H9 (cell line): ENCODE measurements around the gene NAA25. TPM values are rescaled to one million over a fixed set of nuclear protein-coding genes. Genes with fewer than 3 reads are reported as not detected.

Experiments
- DNase-seq: peaks from one replicate; pipeline ENCODE4 v3.0.0-alpha.2; 2017
- H2AFZ ChIP-seq: one replicate; pipeline ENCODE4 v1.6.1; 2013; ENCODE audit warnings: mild to moderate bottlenecking, low read length, control low read depth, moderate library complexity
- H2AK5ac ChIP-seq: 2 replicates; pipeline ENCODE4 v1.6.1; 2013; ENCODE audit warnings: low read length, control low read depth, mixed read lengths; ENCODE audit not compliant: insufficient read length
- H2BK120ac ChIP-seq: one replicate; pipeline ENCODE4 v1.6.1; 2013; ENCODE audit warnings: low read depth, mild to moderate bottlenecking, low read length, control low read depth, inconsistent platforms; ENCODE audit not compliant: poor library complexity, severe bottlenecking
- H2BK12ac ChIP-seq: 2 replicates; pipeline ENCODE4 v1.6.1; 2013; ENCODE audit warnings: low read length, control low read depth, mixed read lengths, low read depth; ENCODE audit not compliant: insufficient read length
- H2BK15ac ChIP-seq: 2 replicates; pipeline ENCODE4 v1.6.1; 2013; ENCODE audit warnings: low read depth, low read length, control low read depth
- H2BK20ac ChIP-seq: one replicate; pipeline ENCODE4 v1.6.1; 2013; ENCODE audit warnings: low read depth, mild to moderate bottlenecking, low read length, control low read depth, inconsistent platforms; ENCODE audit not compliant: poor library complexity, severe bottlenecking
- H2BK5ac ChIP-seq: 2 replicates; pipeline ENCODE4 v1.6.1; 2013; ENCODE audit warnings: low read length, control low read depth, mixed read lengths; ENCODE audit not compliant: insufficient read length
- H3K14ac ChIP-seq: 2 replicates; pipeline ENCODE4 v1.6.1; 2013; ENCODE audit warnings: low read length, control low read depth; ENCODE audit not compliant: insufficient read depth
- H3K18ac ChIP-seq: 2 replicates; pipeline ENCODE4 v1.6.1; 2013; ENCODE audit warnings: low read depth, mild to moderate bottlenecking, mixed read lengths, low read length, control low read depth; ENCODE audit not compliant: insufficient read length
- H3K23ac ChIP-seq: 2 replicates; pipeline ENCODE4 v1.6.1; 2013; ENCODE audit warnings: low read length, control low read depth, mixed read lengths, low read depth; ENCODE audit not compliant: insufficient read length
- H3K23me2 ChIP-seq: 2 replicates; pipeline ENCODE4 v1.6.1; 2013; ENCODE audit warnings: low read depth, mild to moderate bottlenecking, mixed read lengths, low read length, control low read depth; ENCODE audit not compliant: insufficient read length, poor library complexity, severe bottlenecking
- H3K27ac ChIP-seq: 2 replicates; pipeline ENCODE4 v1.5.1; 2013; ENCODE audit warnings: low read length, control low read depth, mixed read lengths, low read depth; ENCODE audit not compliant: insufficient read length
- H3K27me3 ChIP-seq: 2 replicates; pipeline ENCODE4 v1.6.1; 2013; ENCODE audit warnings: low read length, control low read depth, inconsistent platforms; ENCODE audit not compliant: insufficient read depth
- H3K4ac ChIP-seq: 2 replicates; pipeline ENCODE4 v1.6.1; 2013; ENCODE audit warnings: low read depth, mild to moderate bottlenecking, control low read depth, inconsistent platforms, low read length, moderate library complexity
- H3K4me1 ChIP-seq: 2 replicates; pipeline ENCODE4 v1.6.1; 2013; ENCODE audit warnings: low read length, control low read depth, inconsistent platforms; ENCODE audit not compliant: insufficient read depth
- H3K4me2 ChIP-seq: 2 replicates; pipeline ENCODE4 v1.6.1; 2013; ENCODE audit warnings: low read length, control low read depth, mixed read lengths; ENCODE audit not compliant: insufficient read length, insufficient read depth
- H3K56ac ChIP-seq: 2 replicates; pipeline ENCODE4 v1.6.1; 2013; ENCODE audit warnings: low read depth, mild to moderate bottlenecking, mixed read lengths, low read length, control low read depth; ENCODE audit not compliant: insufficient read length
- H3K79me1 ChIP-seq: 2 replicates; pipeline ENCODE4 v1.6.1; 2013; ENCODE audit warnings: low read depth, mild to moderate bottlenecking, moderate library complexity, low read length, control low read depth, inconsistent platforms; ENCODE audit not compliant: insufficient read depth, poor library complexity, severe bottlenecking
- H3K79me2 ChIP-seq: 2 replicates; pipeline ENCODE4 v1.6.1; 2013; ENCODE audit warnings: low read length, control low read depth, inconsistent platforms; ENCODE audit not compliant: insufficient read depth
- H3K9ac ChIP-seq: 2 replicates; pipeline ENCODE4 v1.6.1; 2013; ENCODE audit warnings: low read length, control low read depth, mixed read lengths; ENCODE audit not compliant: insufficient read length; ENCODE audit errors: extremely low read depth
- H3K9me3 ChIP-seq: one replicate; pipeline ENCODE4 v1.6.1; 2013; ENCODE audit warnings: low read depth, low read length, inconsistent platforms; ENCODE audit not compliant: control insufficient read depth
- H3T11ph ChIP-seq: one replicate; pipeline ENCODE4 v1.6.1; 2013; ENCODE audit warnings: mild to moderate bottlenecking, low read length, control low read depth, inconsistent platforms
- H4K20me1 ChIP-seq: one replicate; pipeline ENCODE4 v1.6.1; 2013; ENCODE audit not compliant: control insufficient read depth, insufficient read length, insufficient read depth
- H4K5ac ChIP-seq: 2 replicates; pipeline ENCODE4 v1.6.1; 2013; ENCODE audit warnings: low read depth, mild to moderate bottlenecking, mixed read lengths, low read length, control low read depth; ENCODE audit not compliant: insufficient read length
- H4K8ac ChIP-seq: replicated peaks from 2 replicates; pipeline ENCODE4 v1.6.1; 2013; ENCODE audit warnings: low read length, control low read depth, mixed read lengths, low read depth; ENCODE audit not compliant: insufficient read length
- H4K91ac ChIP-seq: 2 replicates; pipeline ENCODE4 v1.6.1; 2013; ENCODE audit warnings: low read depth, mild to moderate bottlenecking, moderate library complexity, mixed read lengths, low read length, control low read depth; ENCODE audit not compliant: insufficient read length
- H3K27ac Mint-ChIP-seq, 3 experiments: 2 replicates in 2 of 3; 3 replicates in 1 of 3; pipeline ENCODE4 v1.8.0; 2020 to 2021; ENCODE audit warnings: mixed read lengths in 3 of 3, mild to moderate bottlenecking in 1 of 3, moderate library complexity in 1 of 3
- H3K27me3 Mint-ChIP-seq: 2 replicates; pipeline ENCODE4 v1.8.0; 2021; ENCODE audit warnings: low read depth, mild to moderate bottlenecking, moderate library complexity, mixed read lengths
- H3K36me3 Mint-ChIP-seq, 3 experiments: 2 replicates in 2 of 3; 3 replicates in 1 of 3; pipeline ENCODE4 v1.8.0; 2020 to 2021; ENCODE audit warnings: low read depth in 3 of 3, mixed read lengths in 3 of 3; ENCODE audit not compliant: insufficient read depth in 1 of 3
- H3K4me1 Mint-ChIP-seq, 2 experiments: 2 replicates each; pipeline ENCODE4 v1.8.0; 2020; ENCODE audit warnings: mixed read lengths in 2 of 2
- H3K4me3 Mint-ChIP-seq, 2 experiments: 2 replicates in 1 of 2; 3 replicates in 1 of 2; pipeline ENCODE4 v1.8.0; 2020 to 2021; ENCODE audit warnings: mild to moderate bottlenecking in 2 of 2, mixed read lengths in 2 of 2, moderate library complexity in 1 of 2
- H3K9me3 Mint-ChIP-seq, 2 experiments: 2 replicates in 1 of 2; 3 replicates in 1 of 2; pipeline ENCODE4 v1.8.0; 2020; ENCODE audit warnings: mild to moderate bottlenecking in 2 of 2, mixed read lengths in 2 of 2, moderate library complexity in 1 of 2
- WGBS: extraction: QIAGEN DNeasy Blood & Tissue Kit; methylation state at CpG from one replicate; pipeline ENCODE4 v1.1.7; 2013; ENCODE audit warnings: missing lambda C conversion rate, low lambda C conversion rate, mixed read lengths; ENCODE audit not compliant: insufficient read length; ENCODE audit errors: extremely low coverage; 5-methylcytosine and 5-hydroxymethylcytosine counted together
- total RNA-seq: library from RNA; stranded (reverse); gene quantifications from 2 replicates; pipeline ENCODE4 v1.2.1, GENCODE V29; 2021
- TF ChIP-seq, protein P1 (sequence below): fragments of 200-600 bp; sonication (generic); conservative IDR thresholded peaks from 3 replicates; pipeline ENCODE4 v1.8.0; 2021; ENCODE audit warnings: antibody characterized with exemption, mild to moderate bottlenecking

Gene NAA25
- total RNA-seq, 1 experiment from 2014 or later: 57.1 TPM

DNA sequence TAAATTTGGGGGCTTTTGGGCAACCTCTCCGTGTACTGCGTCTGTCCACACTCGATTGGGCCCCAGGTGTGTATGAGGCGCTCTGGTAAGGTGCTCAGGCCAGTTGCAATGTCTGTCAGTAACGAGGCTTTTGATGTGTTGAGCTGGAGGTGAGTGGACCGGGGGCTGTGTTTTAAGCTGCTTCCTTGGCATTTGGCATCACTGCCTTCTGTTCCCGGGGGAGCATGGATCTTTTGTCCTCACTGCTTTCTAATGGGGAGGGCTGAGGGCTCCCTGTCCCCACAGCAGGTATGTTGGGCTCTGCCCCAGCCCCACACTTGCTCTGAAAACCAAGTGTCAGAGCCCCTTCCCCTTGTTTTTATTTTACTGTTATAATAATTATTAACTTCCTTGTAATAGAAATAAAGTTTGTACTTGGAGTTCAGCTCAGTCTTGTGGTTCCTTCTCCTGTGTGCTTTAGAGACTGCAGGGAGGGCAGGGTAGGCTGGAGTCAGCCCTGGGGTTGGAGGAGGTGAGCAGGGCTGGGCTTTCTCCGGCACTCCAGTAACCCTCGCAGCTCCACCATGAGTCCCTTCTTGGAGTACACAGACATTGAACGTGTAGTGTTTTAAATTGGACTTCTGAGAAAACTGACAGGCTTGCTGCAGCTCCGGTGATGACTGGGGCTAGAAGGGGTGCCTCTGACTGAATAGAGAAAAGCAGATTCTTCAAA, 44.8 kb upstream of the NAA25 start:
- Mint-ChIP-seq H3K27ac (peak overlapping the region in 1 of 3 experiments; percentile 71; a peak in 2 of 7 replicates), H3K27me3 (no peaks in the 10 kb centered on the region), H3K4me3 (no peak overlapping the region), H3K9me3 (peaks cover 6 to 17% of the 10 kb centered on the region in 2 experiments), H3K4me1 (no peaks in the 10 kb centered on the region), H3K36me3 (peaks cover 51 to 86% (median 75%) of the 10 kb centered on the region in 3 experiments)
- Histone ChIP-seq H3K4ac (no peak overlapping the region), H2BK15ac (no peak overlapping the region), H3K27ac (no peak overlapping the region), H3K23ac (no peak overlapping the region), H3K4me1 (no peaks in the 10 kb centered on the region), H3K56ac (no peak overlapping the region), H3K14ac (no peak overlapping the region), H3K9ac (no peak overlapping the region), H3K4me2 (no peak overlapping the region), H2AK5ac (no peak overlapping the region), H3K79me2 (no peaks in the 10 kb centered on the region), H2AFZ (no peak overlapping the region), H4K5ac (no peak overlapping the region), H2BK12ac (no peak overlapping the region), H3K18ac (no peak overlapping the region), H3K23me2 (no peaks in the 10 kb centered on the region), H3T11ph (no peak overlapping the region), H2BK20ac (no peak overlapping the region), H4K20me1 (no peaks in the 10 kb centered on the region), H3K27me3 (no peaks in the 10 kb centered on the region), H3K79me1 (no peaks in the 10 kb centered on the region), H2BK5ac (no peak overlapping the region), H3K9me3 (no peaks in the 10 kb centered on the region), H4K91ac (no peak overlapping the region), H4K8ac (no peak overlapping the region), H2BK120ac (no peak overlapping the region)
- TF ChIP-seq, protein P1, sequence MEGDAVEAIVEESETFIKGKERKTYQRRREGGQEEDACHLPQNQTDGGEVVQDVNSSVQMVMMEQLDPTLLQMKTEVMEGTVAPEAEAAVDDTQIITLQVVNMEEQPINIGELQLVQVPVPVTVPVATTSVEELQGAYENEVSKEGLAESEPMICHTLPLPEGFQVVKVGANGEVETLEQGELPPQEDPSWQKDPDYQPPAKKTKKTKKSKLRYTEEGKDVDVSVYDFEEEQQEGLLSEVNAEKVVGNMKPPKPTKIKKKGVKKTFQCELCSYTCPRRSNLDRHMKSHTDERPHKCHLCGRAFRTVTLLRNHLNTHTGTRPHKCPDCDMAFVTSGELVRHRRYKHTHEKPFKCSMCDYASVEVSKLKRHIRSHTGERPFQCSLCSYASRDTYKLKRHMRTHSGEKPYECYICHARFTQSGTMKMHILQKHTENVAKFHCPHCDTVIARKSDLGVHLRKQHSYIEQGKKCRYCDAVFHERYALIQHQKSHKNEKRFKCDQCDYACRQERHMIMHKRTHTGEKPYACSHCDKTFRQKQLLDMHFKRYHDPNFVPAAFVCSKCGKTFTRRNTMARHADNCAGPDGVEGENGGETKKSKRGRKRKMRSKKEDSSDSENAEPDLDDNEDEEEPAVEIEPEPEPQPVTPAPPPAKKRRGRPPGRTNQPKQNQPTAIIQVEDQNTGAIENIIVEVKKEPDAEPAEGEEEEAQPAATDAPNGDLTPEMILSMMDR: no peak
- WGBS: no CpG with 5 or more reads among the region's 11 CpGs
- peak; percentile 20 for DNase-seq
